WTC11 (cell line): Measurements from ENCODE around the gene RALY. TPM values are rescaled to one million over a fixed set of nuclear protein-coding genes. Genes with fewer than 3 reads are reported as not detected.

Source experiments
- ATAC-seq: fragments of 200-7000 bp; cut with Tn5 transposase; 2 replicates; pipeline ENCODE4 v1.10.0; 2021; ENCODE audit warnings: mild to moderate bottlenecking, moderate library complexity
- CTCF ChIA-PET: fragments of 300-600 bp; sonication (Branson Sonifier 250); formaldehyde crosslinking; loops from one replicate; lab custom pipeline; 2021; ENCODE audit warnings: antibody characterized with exemption; lab: Charles Lee
- POLR2A ChIA-PET: fragments of 350-600 bp; sonication (Branson Sonifier 250); formaldehyde crosslinking; loops from one replicate; lab custom pipeline; 2021; ENCODE audit warnings: antibody characterized with exemption; lab: Charles Lee
- DNase-seq: peaks from one replicate; pipeline ENCODE4 v3.0.0; 2021; ENCODE audit warnings: low spot score
- H3K27ac Mint-ChIP-seq: 2 replicates; pipeline ENCODE4 v1.8.0; 2021; ENCODE audit warnings: mixed read lengths
- H3K27me3 Mint-ChIP-seq: 2 replicates; pipeline ENCODE4 v1.8.0; 2021; ENCODE audit warnings: low read depth, mild to moderate bottlenecking, moderate library complexity, mixed read lengths
- H3K36me3 Mint-ChIP-seq: 2 replicates; pipeline ENCODE4 v1.8.0; 2021; ENCODE audit warnings: mixed read lengths
- H3K4me1 Mint-ChIP-seq: 2 replicates; pipeline ENCODE4 v1.8.0; 2022; ENCODE audit warnings: mixed read lengths
- H3K4me3 Mint-ChIP-seq: 2 replicates; pipeline ENCODE4 v1.8.0; 2021; ENCODE audit warnings: mild to moderate bottlenecking, moderate library complexity, mixed read lengths
- H3K9me3 Mint-ChIP-seq: 2 replicates; pipeline ENCODE4 v1.8.0; 2021; ENCODE audit warnings: mixed read lengths
- ATF1 ChIP-seq: sonication (generic); formaldehyde crosslinking; IDR thresholded peaks from 2 replicates; pipeline ENCODE4 v1.8.1; 2023; ENCODE audit warnings: mild to moderate bottlenecking, moderate library complexity, missing genetic modification reagents
- ATF6 ChIP-seq: sonication (generic); formaldehyde crosslinking; IDR thresholded peaks from 2 replicates; pipeline ENCODE4 v1.8.1; 2023; ENCODE audit warnings: mild to moderate bottlenecking, missing genetic modification reagents
- CBFB ChIP-seq: sonication (generic); formaldehyde crosslinking; IDR thresholded peaks from 2 replicates; pipeline ENCODE4 v1.8.1; 2022; ENCODE audit warnings: mild to moderate bottlenecking, low read depth, missing genetic modification reagents
- CREM ChIP-seq: sonication (generic); formaldehyde crosslinking; IDR thresholded peaks from 2 replicates; pipeline ENCODE4 v1.8.1; 2022; ENCODE audit warnings: mild to moderate bottlenecking, missing genetic modification reagents, moderate library complexity
- GABPB1 ChIP-seq: sonication (generic); formaldehyde crosslinking; IDR thresholded peaks from 2 replicates; pipeline ENCODE4 v1.8.1; 2023; ENCODE audit warnings: mild to moderate bottlenecking, missing genetic modification reagents
- KAT7 ChIP-seq: sonication (generic); formaldehyde crosslinking; IDR thresholded peaks from 2 replicates; pipeline ENCODE4 v1.8.1; 2023; ENCODE audit warnings: missing genetic modification reagents, mild to moderate bottlenecking, borderline replicate concordance
- NR3C1 ChIP-seq: sonication (generic); formaldehyde crosslinking; conservative IDR thresholded peaks from 2 replicates; pipeline ENCODE4 v1.8.1; 2023; ENCODE audit warnings: low read depth, mild to moderate bottlenecking, missing genetic modification reagents
- PRDM15 ChIP-seq: sonication (generic); formaldehyde crosslinking; IDR thresholded peaks from 2 replicates; pipeline ENCODE4 v1.8.0; 2022; ENCODE audit warnings: missing genetic modification reagents
- TEAD1 ChIP-seq: sonication (generic); formaldehyde crosslinking; IDR thresholded peaks from 2 replicates; pipeline ENCODE4 v1.8.0; 2022; ENCODE audit warnings: mild to moderate bottlenecking, missing genetic modification reagents
- USF2 ChIP-seq: sonication (generic); formaldehyde crosslinking; IDR thresholded peaks from 2 replicates; pipeline ENCODE4 v1.8.1; 2023; ENCODE audit warnings: mild to moderate bottlenecking, missing genetic modification reagents, moderate library complexity
- ZNF281 ChIP-seq: sonication (generic); formaldehyde crosslinking; IDR thresholded peaks from 2 replicates; pipeline ENCODE4 v1.8.0; 2023; ENCODE audit warnings: mild to moderate bottlenecking, missing genetic modification reagents
- ZNF423 ChIP-seq: fragments of 250-450 bp; sonication (Bioruptor Pico); IDR thresholded peaks from 2 replicates; pipeline ENCODE4 v2.1.2; 2022; ENCODE audit warnings: mild to moderate bottlenecking, moderate library complexity
- total RNA-seq: library from RNA; stranded (reverse); gene quantifications from 3 replicates; pipeline ENCODE4 v1.2.3, GENCODE V29; 2021
- TF ChIP-seq, protein P1 (sequence below): sonication (generic); formaldehyde crosslinking; IDR thresholded peaks from 2 replicates; pipeline ENCODE4 v1.8.0; 2022; ENCODE audit warnings: mild to moderate bottlenecking, missing genetic modification reagents
- TF ChIP-seq, protein P2 (sequence below): sonication (generic); formaldehyde crosslinking; IDR thresholded peaks from 2 replicates; pipeline ENCODE4 v1.8.0; 2022; ENCODE audit warnings: mild to moderate bottlenecking, missing genetic modification reagents
- TF ChIP-seq, protein P3 (sequence below): sonication (generic); formaldehyde crosslinking; IDR thresholded peaks from 2 replicates; pipeline ENCODE4 v1.8.1; 2023; ENCODE audit warnings: mild to moderate bottlenecking, missing genetic modification reagents, moderate library complexity

RALY gene
- total RNA-seq, 1 experiment from 2014 or later, result 164 TPM

DNA sequence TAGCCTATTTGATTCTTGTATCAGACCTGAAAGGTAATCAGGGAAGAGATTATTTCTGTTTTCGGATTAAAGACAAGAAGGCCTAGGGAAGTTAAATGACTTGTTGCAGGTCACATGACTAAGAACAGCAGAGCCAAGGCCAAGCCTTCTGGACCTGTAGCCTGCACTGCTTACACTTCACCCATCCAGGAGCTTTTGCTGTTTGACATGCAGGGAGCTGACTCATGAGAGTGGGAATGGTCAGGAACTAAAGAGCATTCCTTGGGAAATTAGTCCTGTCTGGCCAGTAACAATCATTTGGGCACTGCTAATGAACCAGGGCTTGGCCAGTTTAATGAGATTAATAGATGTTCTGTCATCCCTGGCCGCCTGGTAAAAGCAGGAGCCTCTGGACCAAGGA is 71.5 kb downstream of the RALY start:
- no peak for DNase-seq
- ChIA-PET CTCF (interaction anchor here (0.6 to 0.8 kb wide), 3 partner anchors 9 to 202 kb away, joined by 3 to 4 read pairs (median 3); no protein-coding TSS in a partner anchor), POLR2A (no interaction called here)
- no peak for ATAC-seq
- H3K9me3 Mint-ChIP-seq, result no peaks in the 10 kb centered on the region
- TF ChIP-seq, protein P1, sequence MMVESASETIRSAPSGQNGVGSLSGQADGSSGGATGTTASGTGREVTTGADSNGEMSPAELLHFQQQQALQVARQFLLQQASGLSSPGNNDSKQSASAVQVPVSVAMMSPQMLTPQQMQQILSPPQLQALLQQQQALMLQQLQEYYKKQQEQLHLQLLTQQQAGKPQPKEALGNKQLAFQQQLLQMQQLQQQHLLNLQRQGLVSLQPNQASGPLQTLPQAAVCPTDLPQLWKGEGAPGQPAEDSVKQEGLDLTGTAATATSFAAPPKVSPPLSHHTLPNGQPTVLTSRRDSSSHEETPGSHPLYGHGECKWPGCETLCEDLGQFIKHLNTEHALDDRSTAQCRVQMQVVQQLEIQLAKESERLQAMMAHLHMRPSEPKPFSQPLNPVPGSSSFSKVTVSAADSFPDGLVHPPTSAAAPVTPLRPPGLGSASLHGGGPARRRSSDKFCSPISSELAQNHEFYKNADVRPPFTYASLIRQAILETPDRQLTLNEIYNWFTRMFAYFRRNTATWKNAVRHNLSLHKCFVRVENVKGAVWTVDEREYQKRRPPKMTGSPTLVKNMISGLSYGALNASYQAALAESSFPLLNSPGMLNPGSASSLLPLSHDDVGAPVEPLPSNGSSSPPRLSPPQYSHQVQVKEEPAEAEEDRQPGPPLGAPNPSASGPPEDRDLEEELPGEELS (CRISPR knock-in tag), result no peak
- TF ChIP-seq ATF1 (CRISPR knock-in tag) (no peak), TEAD1 (no peak)
- TF ChIP-seq, protein P2, sequence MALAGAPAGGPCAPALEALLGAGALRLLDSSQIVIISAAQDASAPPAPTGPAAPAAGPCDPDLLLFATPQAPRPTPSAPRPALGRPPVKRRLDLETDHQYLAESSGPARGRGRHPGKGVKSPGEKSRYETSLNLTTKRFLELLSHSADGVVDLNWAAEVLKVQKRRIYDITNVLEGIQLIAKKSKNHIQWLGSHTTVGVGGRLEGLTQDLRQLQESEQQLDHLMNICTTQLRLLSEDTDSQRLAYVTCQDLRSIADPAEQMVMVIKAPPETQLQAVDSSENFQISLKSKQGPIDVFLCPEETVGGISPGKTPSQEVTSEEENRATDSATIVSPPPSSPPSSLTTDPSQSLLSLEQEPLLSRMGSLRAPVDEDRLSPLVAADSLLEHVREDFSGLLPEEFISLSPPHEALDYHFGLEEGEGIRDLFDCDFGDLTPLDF, result no peak
- no peaks in the 10 kb centered on the region for H3K27me3 Mint-ChIP-seq
- H3K4me1 Mint-ChIP-seq, result peaks cover 40% of the 10 kb centered on the region
- no peak overlapping the region for H3K4me3 Mint-ChIP-seq
- no peaks in the 10 kb centered on the region for H3K36me3 Mint-ChIP-seq
- H3K27ac Mint-ChIP-seq, result no peak overlapping the region

DNA sequence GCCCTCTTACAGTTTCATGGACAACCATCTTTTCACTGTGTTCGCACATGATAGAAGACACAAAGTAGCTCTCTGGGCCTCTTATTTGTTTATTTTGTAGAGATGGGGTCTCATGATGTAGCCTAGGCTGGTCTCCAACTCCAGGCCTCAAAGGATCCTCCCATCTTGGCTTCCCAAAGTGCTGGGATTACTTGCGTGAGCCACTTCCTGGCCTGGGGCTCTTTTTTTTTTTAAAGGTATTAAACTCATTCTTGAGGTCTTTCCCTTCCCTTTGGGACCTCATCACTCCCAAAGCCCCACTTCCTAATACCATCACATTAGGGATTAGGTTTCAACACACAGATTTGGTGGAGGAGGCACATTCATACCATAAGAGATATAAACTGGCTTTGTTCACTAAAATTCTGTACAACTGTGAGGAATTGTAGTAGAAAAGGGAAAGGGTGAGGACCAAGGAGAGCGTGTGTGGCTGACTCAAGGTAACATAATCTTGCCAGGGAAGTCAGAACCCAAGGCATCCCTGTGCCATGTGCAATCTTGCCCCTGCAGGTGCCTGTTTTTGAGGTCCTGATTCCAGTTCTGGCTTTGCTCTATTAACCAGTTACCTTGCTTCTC is 72.9 kb downstream of the RALY start:
- no peaks in the 10 kb centered on the region for H3K27me3 Mint-ChIP-seq
- H3K4me3 Mint-ChIP-seq, result no peak overlapping the region
- TF ChIP-seq CBFB (CRISPR knock-in tag), result no peak
- TF ChIP-seq ZNF281 (CRISPR knock-in tag), result no peak
- no peak for TF ChIP-seq ATF6
- no peak for TF ChIP-seq ZNF423 (CRISPR knock-in tag)
- DNase-seq (no peak), ATAC-seq (no peak)
- H3K36me3 Mint-ChIP-seq, result no peaks in the 10 kb centered on the region
- ChIA-PET POLR2A (no interaction called here), CTCF (interaction anchor here (0.9 kb wide), 1 partner anchor 154 kb away, joined by 3 read pairs; no protein-coding TSS in a partner anchor)
- H3K27ac Mint-ChIP-seq, result no peak overlapping the region; the same call in 1 of the 2 replicates
- peaks cover 40% of the 10 kb centered on the region for H3K4me1 Mint-ChIP-seq
- no peaks in the 10 kb centered on the region for H3K9me3 Mint-ChIP-seq

- H3K9me3 Mint-ChIP-seq, result no peaks in the 10 kb centered on the region
- DNase-seq, result no peak
- peak; percentile 22; the same call in 1 of the 2 replicates for ATAC-seq
- peaks cover 40% of the 10 kb centered on the region for H3K4me1 Mint-ChIP-seq
- H3K27me3 Mint-ChIP-seq, result no peaks in the 10 kb centered on the region
- H3K4me3 Mint-ChIP-seq, result 0 out of 2 replicates have a peak overlapping the region, but pooled peaks have one; percentile 0
- CTCF ChIA-PET, result interaction anchor here (0.6 to 4.6 kb wide), 25 partner anchors 9 to 808 kb away, joined by 3 to 70 read pairs (median 6); partner anchors contain the start of gene EIF2S2
- H3K27ac Mint-ChIP-seq, result no peak overlapping the region; the same call in 1 of the 2 replicates
- H3K36me3 Mint-ChIP-seq, result 0 out of 2 replicates have a peak, but pooled peaks cover under 1% of the 10 kb centered on the region
- POLR2A ChIA-PET, result interaction anchor here (0.6 to 1.4 kb wide), 4 partner anchors 33 to 253 kb away, joined by 3 to 5 read pairs (median 4); partner anchors contain the start of genes EIF2S2 and RALY
- no peak for TF ChIP-seq PRDM15 (CRISPR knock-in tag)
- TF ChIP-seq GABPB1 (CRISPR knock-in tag), result no peak
- TF ChIP-seq, protein P3, sequence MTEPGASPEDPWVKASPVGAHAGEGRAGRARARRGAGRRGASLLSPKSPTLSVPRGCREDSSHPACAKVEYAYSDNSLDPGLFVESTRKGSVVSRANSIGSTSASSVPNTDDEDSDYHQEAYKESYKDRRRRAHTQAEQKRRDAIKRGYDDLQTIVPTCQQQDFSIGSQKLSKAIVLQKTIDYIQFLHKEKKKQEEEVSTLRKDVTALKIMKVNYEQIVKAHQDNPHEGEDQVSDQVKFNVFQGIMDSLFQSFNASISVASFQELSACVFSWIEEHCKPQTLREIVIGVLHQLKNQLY (CRISPR knock-in tag), result no peak
- no peak for TF ChIP-seq CREM
- no peak for TF ChIP-seq NR3C1
- TF ChIP-seq USF2, result no peak
- no peak for TF ChIP-seq KAT7 (CRISPR knock-in tag)
Observed at GRCh38 chr20:34068001-34068400, 74.3 kb downstream of the RALY start.
